CD4-positive, alpha-beta T cell treated with Interleukin-12 subunit alpha and Interleukin-12 subunit beta, for 1 hour (primary cell): ENCODE data around the gene PSTPIP1.

ENCODE experiments used
- DNase-seq: peaks from one replicate; pipeline ENCODE4 v3.0.0-alpha.2; 2020

Gene PSTPIP1

DNA sequence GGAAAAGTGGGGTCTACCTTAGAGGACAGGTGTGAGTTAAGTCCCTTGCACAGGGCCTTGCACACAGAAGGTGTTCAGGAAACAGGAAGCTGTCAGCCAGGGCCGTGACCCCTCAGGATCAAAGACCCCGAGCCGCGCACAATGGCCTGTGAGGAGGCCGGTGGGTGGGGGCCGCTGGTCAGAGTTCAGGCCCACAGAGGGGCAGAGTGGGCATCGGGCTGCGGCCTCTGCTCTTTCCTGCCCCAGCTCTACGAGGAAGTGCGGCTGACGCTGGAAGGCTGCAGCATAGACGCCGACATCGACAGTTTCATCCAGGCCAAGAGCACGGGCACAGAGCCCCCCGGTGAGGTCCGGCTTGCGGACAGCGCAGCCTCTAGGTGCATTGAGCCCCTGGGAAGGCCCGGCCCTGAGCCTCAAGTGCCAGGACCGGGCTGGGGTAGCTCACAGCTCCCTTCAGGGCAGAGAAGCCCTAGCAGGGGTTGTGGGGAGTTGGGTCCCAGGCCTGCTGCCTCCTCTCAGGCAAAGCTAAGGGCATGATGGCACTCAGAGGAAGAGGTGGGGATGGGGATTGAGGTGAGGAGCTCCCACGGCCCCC, 37.2 kb downstream of the PSTPIP1 start:
- DNase-seq = no peak

DNA sequence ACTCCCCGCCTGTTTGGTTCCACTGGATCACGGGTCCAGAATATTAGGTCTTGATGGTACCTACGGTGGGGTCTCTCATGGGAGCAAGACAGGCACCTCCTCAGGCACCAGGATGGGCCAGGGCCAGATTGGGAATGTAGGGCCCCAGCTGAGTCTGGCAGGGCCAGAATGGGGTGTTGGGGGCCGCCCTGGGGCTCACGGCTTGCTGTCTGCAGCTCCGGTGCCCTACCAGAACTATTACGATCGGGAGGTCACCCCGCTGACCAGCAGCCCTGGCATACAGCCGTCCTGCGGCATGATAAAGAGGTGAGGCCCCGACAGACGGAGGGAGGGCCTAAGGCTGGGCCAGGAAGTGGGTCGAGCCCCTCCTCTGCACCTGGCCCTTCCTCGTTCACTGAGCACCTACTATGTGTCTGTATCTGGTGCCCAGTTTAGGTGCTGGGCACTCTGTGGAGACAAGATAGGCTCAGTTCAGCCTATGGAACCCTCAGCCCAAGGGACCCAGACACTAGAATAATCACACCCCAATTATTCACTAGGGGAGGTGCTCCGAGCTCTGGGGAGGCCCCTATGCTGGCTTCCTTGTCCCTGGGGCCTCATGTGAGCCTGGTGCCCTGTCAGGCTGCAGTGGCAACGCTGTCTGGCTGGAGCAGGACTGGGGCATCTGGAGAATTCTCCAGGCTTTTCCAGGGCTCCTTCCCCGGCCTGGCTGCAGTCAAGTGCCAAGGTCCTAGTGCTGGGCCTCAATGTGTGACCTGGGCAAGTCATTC, 37.9 kb downstream of the PSTPIP1 start:
- no peak for DNase-seq

DNA sequence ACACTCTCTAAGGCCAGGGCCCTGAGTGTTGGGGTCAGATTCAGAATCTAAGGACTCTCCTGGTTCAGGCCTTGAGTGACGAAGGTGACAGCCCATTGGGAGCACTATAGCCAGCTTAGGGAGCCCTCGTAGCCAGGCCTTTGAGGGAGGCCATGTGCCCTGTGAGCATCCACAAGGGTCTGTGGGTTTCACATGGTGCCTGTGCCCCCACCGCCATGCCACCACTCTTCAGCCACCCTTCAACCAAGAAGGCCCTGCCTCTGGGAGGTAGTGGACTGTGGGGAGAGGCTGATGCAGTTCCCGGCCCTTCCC, 38.4 kb downstream of the PSTPIP1 start:
- no peak for DNase-seq

DNA sequence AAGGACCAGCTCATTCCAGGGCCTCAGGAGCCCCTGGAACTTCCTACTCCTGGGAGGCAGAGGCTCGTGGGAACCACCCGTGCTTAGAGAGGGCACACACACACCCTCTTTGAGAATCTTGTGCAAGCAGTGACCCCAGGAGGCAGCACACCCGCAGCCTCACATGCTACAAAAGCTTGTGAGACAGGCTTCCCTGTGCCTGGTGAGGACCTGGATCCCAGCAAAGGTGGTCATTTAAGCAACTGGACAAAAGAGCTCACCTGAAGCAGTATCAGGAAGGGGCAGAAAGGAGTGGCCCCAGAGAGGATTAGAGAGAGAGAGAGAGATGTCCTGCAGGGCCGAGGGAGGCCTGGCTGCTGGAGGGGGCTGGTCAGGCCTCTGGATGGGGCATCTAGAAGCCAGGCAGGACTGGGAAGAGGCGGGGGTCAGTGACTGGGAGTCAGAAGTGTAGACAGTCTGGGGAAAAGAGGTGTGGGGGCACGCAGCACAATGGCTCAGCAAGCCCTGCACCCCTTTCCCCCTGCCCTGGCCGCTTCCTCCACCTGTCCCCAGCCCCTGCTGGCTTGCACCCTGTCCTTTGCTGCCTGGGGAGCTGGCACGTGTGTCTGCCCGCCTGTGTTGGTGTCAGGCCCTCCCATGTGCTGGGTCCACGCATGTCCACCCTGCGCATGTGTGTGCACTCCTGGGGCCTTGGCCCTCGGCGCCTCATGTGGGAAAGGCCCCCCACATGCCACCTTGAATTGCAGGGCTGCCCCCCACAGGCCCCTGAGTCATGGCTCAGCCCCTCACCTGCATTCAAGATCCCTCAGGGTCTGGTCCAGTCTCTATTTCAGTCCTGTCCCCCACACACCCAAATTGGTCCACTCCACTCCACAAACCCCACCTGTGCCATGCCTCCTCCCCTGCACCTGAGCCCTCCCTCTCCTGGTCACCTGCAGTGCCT, 39.1 kb downstream of the PSTPIP1 start:
- DNase-seq = no peak

DNA sequence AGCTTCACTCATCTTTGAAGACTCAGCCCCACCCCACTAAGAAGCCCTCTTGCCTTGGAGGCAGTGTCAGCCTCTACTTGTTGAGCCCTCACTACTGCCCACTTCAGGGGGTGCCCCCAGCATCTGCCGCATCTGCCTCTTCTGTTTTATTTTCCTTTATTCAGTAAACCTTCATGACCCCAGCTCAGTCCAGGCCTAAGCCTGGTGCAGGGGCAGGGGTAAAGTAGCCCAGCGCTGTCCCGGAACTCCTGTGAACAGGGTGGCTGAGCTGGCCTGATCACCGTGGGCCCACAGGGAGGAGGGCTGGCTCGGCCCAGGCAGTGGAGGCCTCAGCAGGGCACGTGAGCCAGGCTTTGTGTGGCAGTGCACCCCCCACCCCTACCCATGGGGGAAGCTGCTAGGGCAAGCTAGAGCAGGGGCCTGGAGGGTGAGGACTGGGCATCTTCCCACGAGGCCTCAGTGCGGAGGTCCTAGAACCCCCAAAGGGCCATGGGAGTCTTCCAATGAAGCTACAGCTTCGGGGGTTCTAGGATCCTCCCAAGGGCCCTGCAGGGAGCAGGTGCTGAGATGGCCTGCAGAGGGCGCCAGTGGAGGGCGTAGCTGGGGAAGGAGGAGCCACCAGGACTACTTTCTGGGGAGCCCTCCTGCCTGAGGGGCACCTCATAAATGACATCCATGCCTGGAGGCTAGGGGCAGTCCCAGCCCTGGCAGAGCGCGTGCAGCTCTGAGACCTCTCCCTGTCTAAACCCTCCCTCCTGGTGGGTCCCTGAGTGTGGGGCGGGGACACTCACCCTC, 40.0 kb downstream of the PSTPIP1 start:
- DNase-seq = peak; percentile 26

DNA sequence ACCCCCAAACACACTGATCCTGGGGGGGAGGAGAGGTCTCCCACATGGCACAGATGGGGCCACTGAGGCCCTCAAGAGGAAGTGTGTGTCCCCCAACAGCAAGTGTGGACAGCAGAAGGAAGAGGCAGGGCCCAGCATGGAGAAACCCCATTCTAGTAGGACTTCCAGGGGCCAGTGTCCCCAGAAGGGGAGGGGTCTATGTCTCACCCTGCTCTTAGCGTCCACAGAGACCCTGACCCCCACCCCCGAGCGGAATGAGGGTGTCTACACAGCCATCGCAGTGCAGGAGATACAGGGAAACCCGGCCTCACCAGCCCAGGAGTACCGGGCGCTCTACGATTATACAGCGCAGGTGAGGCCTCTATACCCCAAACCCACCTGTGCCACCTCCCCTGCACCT, 40.7 kb downstream of the PSTPIP1 start:
- no peak for DNase-seq

DNA sequence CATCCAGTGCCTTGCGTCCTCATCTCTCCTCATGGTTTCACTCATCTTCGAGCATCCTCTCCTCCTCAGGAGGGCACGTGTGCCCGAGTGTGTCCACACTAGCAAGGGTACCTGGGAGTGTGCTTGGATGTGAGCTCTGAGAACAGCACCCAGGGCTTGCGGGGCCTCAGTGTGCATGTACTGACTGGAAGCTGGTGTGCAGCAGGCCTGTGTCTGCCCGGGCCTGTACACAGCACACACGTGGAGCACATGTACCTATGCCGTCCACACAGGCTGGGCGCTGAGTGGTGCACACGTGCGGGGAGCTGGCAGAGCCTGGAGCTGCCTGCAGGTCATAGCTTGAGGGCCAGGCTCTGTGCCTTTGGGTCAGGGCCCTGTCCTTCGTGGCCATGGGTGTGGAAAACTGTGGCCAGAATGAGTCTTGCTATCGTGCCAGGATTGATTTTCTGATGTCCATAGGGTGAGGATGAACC, 41.1 kb downstream of the PSTPIP1 start:
- DNase-seq = no peak

DNA sequence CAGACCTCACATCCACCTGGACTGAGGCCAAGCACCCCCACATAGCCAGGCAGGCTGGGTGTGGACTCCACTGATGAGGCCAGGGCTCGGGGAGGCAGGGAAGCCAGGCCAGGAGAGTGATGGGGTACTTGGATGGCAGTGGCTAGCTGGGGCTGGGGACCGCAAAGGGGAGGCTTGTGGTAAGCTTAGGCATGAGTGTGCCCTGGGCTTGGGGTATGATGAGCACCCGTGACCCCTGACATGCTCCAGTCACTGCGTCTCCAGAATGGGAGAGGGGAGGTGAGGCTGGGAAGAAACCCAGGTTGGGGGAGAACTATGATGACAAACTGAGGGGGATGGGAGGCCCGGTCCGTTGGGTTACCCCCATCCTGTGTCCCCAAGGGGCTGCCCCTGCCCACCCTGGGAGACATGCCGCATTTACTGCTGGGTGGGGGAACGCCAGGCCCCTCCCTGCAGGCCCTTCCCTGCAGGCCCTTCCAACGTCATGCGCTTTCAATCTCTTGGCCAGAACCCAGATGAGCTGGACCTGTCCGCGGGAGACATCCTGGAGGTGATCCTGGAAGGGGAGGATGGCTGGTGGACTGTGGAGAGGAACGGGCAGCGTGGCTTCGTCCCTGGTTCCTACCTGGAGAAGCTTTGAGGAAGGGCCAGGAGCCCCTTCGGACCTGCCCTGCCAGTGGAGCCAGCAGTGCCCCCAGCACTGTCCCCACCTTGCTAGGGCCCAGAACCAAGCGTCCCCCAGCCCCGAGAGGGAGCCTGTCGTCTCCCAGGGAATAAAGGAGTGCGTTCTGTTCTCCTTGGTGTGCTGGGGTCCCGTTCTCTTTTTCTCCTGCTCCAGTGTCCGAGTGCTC, 41.8 kb downstream of the PSTPIP1 start:
- DNase-seq = no peak

DNA sequence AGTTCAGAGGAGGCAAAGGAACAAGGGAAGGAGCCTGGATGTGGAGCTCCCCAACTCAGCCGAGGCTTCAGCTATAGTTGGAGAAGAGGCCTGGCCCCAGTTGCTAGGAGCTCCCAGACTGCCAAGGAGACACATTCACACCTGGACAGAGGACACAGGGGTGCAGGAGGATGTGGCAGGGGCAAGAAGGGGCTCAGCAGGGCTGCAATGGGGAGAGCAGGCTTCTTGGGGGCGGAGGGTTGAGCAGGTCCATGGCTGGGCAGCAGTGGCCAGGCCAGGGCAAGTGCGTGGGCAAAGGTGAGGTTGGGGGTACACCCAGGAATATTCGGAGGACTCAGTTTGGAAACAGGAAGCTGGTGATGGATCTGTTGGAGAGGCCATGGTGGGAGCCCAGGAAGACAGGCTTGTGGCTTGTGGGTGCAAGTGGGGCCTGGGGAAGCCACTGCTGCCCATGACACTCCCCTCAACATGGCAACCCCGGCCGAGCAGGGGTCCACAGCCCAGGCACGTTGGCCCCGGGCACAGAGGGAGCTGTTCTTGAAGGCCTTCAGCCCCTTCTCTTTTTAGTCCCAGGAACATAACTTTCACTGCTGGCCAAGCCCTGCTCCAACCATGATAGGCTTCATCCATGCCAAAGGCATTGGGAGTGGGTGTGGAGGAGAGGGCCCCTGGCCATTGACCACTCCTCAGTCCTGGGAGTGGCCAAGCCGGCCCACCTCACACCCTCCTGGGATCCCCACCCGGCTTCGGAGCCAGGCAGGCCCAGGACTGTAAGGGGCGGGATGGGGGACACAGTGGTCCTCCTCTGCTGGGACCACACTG, 42.7 kb downstream of the PSTPIP1 start:
- no peak for DNase-seq

DNA sequence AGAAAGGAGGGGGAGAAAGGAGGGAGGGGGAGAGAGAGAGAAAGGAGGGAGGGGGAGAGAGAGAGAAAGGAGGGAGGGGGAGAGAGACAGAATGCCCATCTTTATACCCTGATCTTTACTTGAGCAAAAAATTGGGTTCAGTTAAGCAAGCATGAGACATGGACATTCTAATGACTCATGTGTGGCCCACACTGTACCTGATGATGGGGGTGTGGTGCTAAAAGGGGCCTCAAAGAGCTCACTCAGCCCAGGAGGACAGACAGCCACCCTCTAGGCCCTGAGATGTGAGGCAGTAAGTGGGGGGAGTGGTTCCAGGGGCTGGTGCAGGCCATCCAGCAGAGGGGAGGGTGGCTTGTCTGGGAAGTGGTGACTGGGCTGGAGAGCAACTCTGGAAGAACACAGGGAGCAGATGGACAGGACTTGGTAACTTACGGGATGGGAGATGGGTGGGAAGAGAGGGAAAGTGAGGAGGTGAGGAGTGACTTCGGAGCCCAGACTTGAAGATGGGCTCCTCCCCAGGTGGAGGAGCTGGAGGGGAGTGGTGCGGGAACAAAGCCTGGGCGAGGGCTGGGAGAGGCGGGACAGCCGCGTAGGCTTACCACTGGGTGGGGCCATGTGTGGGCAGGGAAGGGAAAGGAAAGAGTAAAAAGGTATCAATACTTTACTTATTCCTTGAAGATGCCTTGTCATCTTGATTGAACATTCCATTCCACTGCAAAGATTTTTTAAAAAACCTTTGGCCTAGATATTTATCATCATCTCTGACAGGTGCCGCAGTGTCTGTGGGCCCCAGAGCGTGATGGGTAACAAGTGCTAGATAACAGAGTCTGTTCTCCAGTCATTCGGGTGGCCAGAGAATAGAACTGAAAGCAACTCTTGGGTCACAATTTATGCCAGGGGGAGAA, 43.6 kb downstream of the PSTPIP1 start:
- DNase-seq = peak; percentile 18

DNA sequence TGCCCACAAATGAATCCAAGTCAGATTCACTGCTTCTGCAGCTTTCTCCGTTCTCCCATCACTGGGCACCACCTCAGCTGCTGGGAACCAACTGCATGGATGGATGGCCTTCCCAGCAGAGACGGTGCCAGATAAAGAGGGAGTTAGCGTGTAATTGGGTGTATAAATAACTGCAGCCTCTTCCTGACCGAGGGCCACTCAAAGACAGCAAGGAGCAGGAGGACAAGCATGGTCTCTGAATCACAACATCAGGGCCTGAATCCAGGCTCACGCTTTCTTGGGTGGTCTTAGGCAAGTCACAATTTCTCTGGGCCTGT, 44.2 kb downstream of the PSTPIP1 start:
- DNase-seq = no peak

DNA sequence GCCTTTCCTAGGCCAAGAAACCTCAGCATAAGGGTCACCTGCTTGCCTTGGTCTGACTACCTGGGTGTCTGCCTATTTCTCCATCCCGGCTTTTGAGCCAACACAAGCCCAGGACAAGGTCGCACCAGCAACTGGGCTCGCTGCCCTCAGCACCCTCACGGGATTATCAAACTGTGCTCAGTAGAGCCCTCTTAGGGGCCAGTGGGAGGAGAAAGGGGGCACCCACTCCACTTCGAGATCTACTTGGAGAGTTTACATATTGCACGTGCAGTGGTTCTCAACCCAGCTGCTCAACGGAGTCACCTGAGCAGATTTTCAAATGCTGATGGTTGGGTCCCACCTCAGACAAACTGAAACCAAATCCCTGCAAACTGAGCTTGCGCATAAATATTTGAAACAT, 44.9 kb downstream of the PSTPIP1 start:
- no peak for DNase-seq

DNA sequence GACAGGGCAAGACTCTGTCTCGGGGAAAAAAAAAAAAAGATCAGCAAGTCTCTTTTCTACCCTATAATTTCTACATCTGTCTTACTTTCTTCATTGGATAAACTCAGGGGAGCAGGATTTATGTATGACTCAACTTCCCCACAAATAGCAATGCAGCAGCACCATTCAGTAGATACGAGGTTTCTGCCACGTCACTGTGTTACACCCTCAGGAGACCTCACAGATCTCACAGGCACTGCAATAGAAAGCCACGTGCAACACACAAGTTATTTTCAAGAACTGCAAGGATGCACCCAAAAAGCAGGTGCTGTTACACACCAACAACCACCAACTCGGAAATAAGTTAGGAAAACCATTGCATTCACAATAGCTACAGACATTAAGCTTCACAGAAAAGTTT, 45.7 kb downstream of the PSTPIP1 start:
- DNase-seq = no peak

DNA sequence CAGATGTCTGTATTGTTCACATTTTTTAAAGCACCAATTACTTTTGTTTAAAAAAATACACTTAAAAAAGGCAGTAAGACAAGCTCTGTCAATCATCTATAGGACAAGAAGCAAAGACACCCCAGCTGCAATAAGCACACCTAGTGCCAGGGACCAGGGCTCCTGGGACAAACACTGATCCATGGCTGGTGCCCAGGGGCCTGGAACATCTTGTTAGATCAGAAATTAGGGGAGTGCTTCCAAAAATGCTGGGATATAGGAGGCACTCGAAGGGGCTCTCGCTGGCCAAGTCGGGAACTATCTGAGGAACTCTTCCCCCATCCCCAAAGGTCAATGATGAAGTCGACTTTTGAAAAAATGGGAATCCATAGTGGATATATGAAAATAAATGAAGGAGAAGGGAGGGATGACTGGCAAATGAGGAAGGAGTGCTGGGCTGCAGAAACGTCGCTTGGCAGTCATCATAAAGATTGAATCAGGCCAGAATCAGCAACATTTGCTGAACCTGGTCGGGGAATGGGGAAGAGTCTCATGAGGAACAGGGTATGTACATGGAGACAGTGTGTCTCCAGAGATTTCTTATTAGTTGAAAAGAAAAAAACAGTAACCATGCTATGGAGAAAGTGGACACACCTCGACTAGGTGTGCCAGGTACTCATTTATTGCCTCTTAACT, 47.5 kb downstream of the PSTPIP1 start:
- no peak for DNase-seq

DNA sequence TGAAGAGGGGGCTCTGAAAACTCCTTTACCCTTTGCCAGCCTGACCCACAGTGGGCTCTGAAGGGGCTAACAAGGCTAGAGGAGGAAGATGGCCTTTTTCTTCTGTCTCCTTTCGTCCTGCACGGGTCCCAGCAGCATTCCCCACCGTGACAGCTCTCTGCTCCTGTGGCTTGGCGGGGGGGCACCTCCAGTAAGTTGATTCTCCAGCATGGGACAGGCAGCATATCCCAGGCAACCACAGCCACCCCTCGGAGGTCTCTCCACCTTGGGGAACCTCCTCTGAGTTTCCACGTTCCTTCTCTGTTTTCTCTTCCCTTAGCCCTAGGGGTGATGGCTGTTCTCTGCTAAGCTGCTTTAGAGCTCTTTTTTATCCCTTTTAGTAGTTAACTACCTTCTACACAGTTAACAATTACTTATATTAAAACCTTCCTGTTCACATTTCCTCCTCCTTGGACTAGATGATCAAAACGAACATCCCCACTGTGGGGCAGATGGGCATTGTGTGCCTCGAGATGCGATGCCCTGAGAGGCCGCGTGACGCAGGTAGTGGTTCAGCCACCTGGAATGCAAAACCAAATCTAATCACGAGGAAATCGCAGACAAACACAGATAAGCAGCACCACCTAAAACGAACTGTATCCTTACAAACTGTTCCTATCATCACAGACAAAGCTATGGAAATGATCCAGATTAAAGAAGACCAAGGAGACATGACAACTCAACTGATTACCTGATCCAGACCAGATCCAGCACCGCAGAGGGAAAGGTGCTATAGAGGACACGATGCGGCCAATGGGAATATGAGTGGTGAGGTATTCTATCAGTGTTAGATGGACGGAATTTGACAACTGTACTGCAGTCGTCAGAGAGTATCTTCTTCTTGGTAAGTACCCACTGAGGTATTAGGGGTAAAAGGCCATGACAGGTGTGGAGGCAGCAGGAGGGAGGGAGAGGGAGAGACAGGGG, 48.3 kb downstream of the PSTPIP1 start:
- no peak for DNase-seq

DNA sequence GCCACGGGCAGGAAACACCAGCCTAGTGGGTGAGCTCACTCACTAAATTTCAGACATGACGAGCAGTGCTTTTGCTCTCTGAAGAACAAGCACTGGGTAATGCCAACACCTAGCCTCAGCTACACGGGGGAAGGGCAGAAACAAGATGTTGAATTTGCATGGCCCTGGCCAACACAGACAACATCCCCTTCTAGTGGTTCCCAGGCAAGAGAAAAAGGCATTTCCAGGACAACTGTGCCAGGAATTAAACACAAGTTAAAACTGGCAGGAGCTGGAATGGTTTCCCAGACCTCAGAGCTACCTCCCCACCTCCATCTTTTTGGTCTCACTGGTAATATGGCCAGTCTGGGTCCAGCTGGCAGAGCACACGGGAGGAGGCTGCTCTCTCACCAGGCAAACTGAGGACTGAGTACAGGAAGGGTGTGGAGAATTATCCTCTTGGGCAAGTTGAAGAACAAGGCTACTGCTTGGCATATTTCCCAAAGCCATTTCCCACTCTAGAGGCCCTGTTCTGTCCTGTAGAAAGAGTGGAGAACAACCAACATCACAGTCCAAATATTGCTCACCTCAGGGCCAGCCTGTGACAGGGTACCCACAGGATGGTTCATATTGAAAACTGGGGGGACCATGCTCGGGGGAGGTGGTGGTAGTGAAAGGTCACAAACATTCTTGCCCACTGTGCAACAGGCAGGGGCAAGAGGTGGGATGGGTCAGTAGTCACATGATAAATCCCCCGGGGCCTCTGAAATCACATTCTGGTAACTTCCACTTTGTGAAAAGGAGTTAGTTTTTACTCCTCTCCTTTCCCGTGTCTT, 49.5 kb downstream of the PSTPIP1 start:
- DNase-seq = no peak

DNA sequence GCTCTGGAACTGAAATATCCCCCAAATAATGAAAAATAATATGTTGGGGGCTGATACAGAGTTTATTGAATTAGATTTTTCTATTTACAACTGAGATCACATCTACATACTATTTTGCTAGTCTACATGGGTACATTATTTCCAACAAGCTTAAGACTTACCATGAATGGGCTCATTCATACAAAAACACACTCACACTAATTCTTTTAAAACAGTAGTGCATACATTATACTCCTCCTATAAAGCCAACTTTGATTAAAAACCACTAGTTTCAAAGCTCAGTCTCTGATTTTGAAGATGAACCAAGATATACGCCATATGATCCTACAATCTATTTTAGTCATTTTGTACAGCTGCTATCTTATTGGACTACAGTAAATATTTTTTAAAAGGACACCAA, 51.1 kb downstream of the PSTPIP1 start:
- DNase-seq = no peak
